OCI-LY3 (cell line): ENCODE results near the gene RASIP1.

Source experiments
- H2AFZ ChIP-seq: fragments of 200-600, 300-600 bp; shearing (Covaris generic); 2 replicates; pipeline ENCODE4 v1.6.0; 2014; ENCODE audit warnings: antibody characterized with exemption, low read depth, low read length
- H3K27ac ChIP-seq: fragments of 200-600, 300-600 bp; sonication (generic); 2 replicates; pipeline ENCODE4 v1.5.1; 2014; ENCODE audit warnings: mild to moderate bottlenecking, low read length, moderate library complexity, mixed read lengths
- H3K27me3 ChIP-seq: fragments of 200-600, 300-600 bp; sonication (generic); 2 replicates; pipeline ENCODE4 v1.6.1; 2014; ENCODE audit warnings: low read depth, low read length, mixed read lengths
- H3K36me3 ChIP-seq: fragments of 200-600, 300-600 bp; sonication (generic); replicated peaks from 2 replicates; pipeline ENCODE3; 2014; ENCODE audit warnings: low read depth, low read length, mixed read lengths
- H3K4me1 ChIP-seq: fragments of 300-600, 200-600 bp; sonication (generic); 2 replicates; pipeline ENCODE4 v1.6.1; 2014; ENCODE audit warnings: low read length, mixed read lengths
- H3K4me2 ChIP-seq: fragments of 200-600, 300-600 bp; sonication (generic); 2 replicates; pipeline ENCODE4 v1.6.1; 2014; ENCODE audit warnings: low read length, mixed read lengths
- H3K4me3 ChIP-seq: fragments of 300-600, 200-600 bp; sonication (generic); 2 replicates; pipeline ENCODE4 v1.5.1; 2014; ENCODE audit warnings: antibody characterized with exemption, mild to moderate bottlenecking, low read length, moderate library complexity
- H3K79me2 ChIP-seq: fragments of 300-600, 200-600 bp; shearing (Covaris generic); 2 replicates; pipeline ENCODE4 v1.6.1; 2014; ENCODE audit warnings: mild to moderate bottlenecking, low read length, mixed read lengths
- H3K9ac ChIP-seq: fragments of 300-600, 200-600 bp; shearing (Covaris generic); 2 replicates; pipeline ENCODE4 v1.6.0; 2014; ENCODE audit warnings: mild to moderate bottlenecking, low read length, moderate library complexity
- H3K9me3 ChIP-seq: fragments of 200-600, 300-600 bp; shearing (Covaris generic); 2 replicates; pipeline ENCODE4 v1.6.1; 2014; ENCODE audit warnings: low read length, mixed read lengths; ENCODE audit not compliant: insufficient read depth
- H4K20me1 ChIP-seq: fragments of 200-600, 300-600 bp; sonication (generic); 2 replicates; pipeline ENCODE4 v1.6.1; 2016; ENCODE audit warnings: low read length, mixed read lengths; ENCODE audit not compliant: insufficient read depth
- CTCF ChIP-seq: fragments of 200-600, 300-600 bp; sonication (generic); IDR thresholded peaks from 2 replicates; pipeline ENCODE4 v1.5.1; 2014; ENCODE audit warnings: antibody characterized with exemption, low read length, low read depth
- EZH2phosphoT487 ChIP-seq: fragments of 200-600 bp; shearing (Covaris generic); IDR thresholded peaks from 2 replicates; pipeline ENCODE4 v1.6.1; 2018; ENCODE audit warnings: antibody characterized with exemption, mixed run types, low read depth

The RASIP1 gene

GRCh38 chr19:48756212-48756611 is 15.8 kb upstream of the RASIP1 start:
- no peak overlapping the region for H3K9ac ChIP-seq
- H2AFZ ChIP-seq: no peak overlapping the region
- H3K27ac ChIP-seq: no peak overlapping the region
- peaks cover 6% of the 10 kb centered on the region for H3K27me3 ChIP-seq
- H3K79me2 ChIP-seq: no peaks in the 10 kb centered on the region
- peaks cover 8% of the 10 kb centered on the region; the same call in 1 of the 2 replicates for H3K4me1 ChIP-seq
- H3K36me3 ChIP-seq: no peaks in the 10 kb centered on the region
- H3K4me3 ChIP-seq: no peak overlapping the region
- H4K20me1 ChIP-seq: no peaks in the 10 kb centered on the region
- no peaks in the 10 kb centered on the region for H3K9me3 ChIP-seq
- TF ChIP-seq EZH2phosphoT487: no peak
- TF ChIP-seq CTCF: no peak
- no peak overlapping the region for H3K4me2 ChIP-seq

GRCh38 chr19:48755787-48756186 is 15.4 kb upstream of the RASIP1 start:
- no peaks in the 10 kb centered on the region for H3K9me3 ChIP-seq
- no peak overlapping the region for H3K9ac ChIP-seq
- no peak overlapping the region for H3K27ac ChIP-seq
- H3K4me3 ChIP-seq: no peak overlapping the region
- no peaks in the 10 kb centered on the region for H3K79me2 ChIP-seq
- no peak overlapping the region for H3K4me2 ChIP-seq
- H3K4me1 ChIP-seq: peaks cover 8% of the 10 kb centered on the region; the same call in 1 of the 2 replicates
- H3K36me3 ChIP-seq: no peaks in the 10 kb centered on the region
- TF ChIP-seq EZH2phosphoT487: no peak
- TF ChIP-seq CTCF: no peak
- H4K20me1 ChIP-seq: no peaks in the 10 kb centered on the region
- H2AFZ ChIP-seq: no peak overlapping the region
- peaks cover 4% of the 10 kb centered on the region for H3K27me3 ChIP-seq

GRCh38 chr19:48755084-48755641 is 14.8 kb upstream of the RASIP1 start, which contains the start of gene FGF21:
TSS of gene FGF21 (plus strand) at chr19:48755524. CDS start at chr19:48756237, 713 bp downstream.
- Histone ChIP-seq H3K79me2 (no peaks in the 10 kb centered on the region), H3K9me3 (no peaks in the 10 kb centered on the region), H3K27me3 (no peaks in the 10 kb centered on the region), H3K4me3 (no peak within 1 kb of the TSS), H4K20me1 (no peaks in the 10 kb centered on the region), H3K36me3 (no peaks in the 10 kb centered on the region), H3K27ac (no peak within 1 kb of the TSS), H2AFZ (no peak within 1 kb of the TSS), H3K9ac (no peak within 1 kb of the TSS), H3K4me2 (no peak within 1 kb of the TSS), H3K4me1 (peaks cover 4% of the 10 kb centered on the region; the same call in 1 of the 2 replicates)
- TF ChIP-seq CTCF (no peak), EZH2phosphoT487 (no peak)

GRCh38 chr19:48752496-48753365 is 12.3 kb upstream of the RASIP1 start, which contains the start of gene FUT1:
TSS of gene FUT1 (minus strand) at chr19:48752641. CDS start at chr19:48751281, 1,360 bp downstream.
- Histone ChIP-seq H3K36me3 (no peaks in the 10 kb centered on the region), H3K27me3 (no peaks in the 10 kb centered on the region), H3K9ac (no peak within 1 kb of the TSS), H2AFZ (no peak within 1 kb of the TSS), H3K27ac (no peak within 1 kb of the TSS), H3K9me3 (no peaks in the 10 kb centered on the region), H3K79me2 (no peaks in the 10 kb centered on the region), H3K4me3 (no peak within 1 kb of the TSS), H4K20me1 (no peaks in the 10 kb centered on the region), H3K4me2 (no peak within 1 kb of the TSS), H3K4me1 (peaks cover 4% of the 10 kb centered on the region; the same call in 1 of the 2 replicates)
- TF ChIP-seq CTCF (no peak), EZH2phosphoT487 (no peak)
